ENCODE data around the gene TMEM88. TPM values are rescaled to one million over a fixed set of nuclear protein-coding genes. Genes with fewer than 3 reads are reported as not detected.
A peak's percentile ranks its signal among the peaks of the same experiment; 100 is the strongest.

Gene TMEM88
- total and polyA plus RNA-seq, 2 of the 13 experiments (the other 11 are each of a cell fraction or from before 2014, with no cell fraction given), result 0.31 to 0.66 TPM

DNA sequence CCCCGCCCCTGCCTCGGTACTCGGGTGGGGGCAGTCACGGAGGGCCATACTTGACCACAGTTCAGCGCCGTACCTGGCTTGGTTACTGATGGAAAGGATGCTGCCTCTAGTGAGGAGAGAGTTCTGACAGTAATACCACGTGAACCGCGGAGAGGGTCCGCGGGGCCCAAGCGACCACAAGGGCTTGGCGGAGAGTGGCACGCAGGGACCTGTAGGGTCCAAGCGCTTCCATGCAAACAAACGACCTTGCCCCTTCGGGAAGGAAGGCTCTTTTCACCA is 11.7 kb upstream of the TMEM88 start (continued):
- TF ChIP-seq, protein P1, sequence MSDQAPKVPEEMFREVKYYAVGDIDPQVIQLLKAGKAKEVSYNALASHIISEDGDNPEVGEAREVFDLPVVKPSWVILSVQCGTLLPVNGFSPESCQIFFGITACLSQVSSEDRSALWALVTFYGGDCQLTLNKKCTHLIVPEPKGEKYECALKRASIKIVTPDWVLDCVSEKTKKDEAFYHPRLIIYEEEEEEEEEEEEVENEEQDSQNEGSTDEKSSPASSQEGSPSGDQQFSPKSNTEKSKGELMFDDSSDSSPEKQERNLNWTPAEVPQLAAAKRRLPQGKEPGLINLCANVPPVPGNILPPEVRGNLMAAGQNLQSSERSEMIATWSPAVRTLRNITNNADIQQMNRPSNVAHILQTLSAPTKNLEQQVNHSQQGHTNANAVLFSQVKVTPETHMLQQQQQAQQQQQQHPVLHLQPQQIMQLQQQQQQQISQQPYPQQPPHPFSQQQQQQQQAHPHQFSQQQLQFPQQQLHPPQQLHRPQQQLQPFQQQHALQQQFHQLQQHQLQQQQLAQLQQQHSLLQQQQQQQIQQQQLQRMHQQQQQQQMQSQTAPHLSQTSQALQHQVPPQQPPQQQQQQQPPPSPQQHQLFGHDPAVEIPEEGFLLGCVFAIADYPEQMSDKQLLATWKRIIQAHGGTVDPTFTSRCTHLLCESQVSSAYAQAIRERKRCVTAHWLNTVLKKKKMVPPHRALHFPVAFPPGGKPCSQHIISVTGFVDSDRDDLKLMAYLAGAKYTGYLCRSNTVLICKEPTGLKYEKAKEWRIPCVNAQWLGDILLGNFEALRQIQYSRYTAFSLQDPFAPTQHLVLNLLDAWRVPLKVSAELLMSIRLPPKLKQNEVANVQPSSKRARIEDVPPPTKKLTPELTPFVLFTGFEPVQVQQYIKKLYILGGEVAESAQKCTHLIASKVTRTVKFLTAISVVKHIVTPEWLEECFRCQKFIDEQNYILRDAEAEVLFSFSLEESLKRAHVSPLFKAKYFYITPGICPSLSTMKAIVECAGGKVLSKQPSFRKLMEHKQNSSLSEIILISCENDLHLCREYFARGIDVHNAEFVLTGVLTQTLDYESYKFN (CRISPR knock-in tag; conservative IDR thresholded peaks at IDR 0.05), result no peak
- TF ChIP-seq ZNF282 (IDR thresholded peaks at IDR 0.05; ENCODE audit: partially characterized antibody), result no peak
- TF ChIP-seq SRSF1 (optimal IDR thresholded peaks at IDR 0.05; ENCODE audit: low read depth, low read length), result no peak
- TF ChIP-seq, protein P2, sequence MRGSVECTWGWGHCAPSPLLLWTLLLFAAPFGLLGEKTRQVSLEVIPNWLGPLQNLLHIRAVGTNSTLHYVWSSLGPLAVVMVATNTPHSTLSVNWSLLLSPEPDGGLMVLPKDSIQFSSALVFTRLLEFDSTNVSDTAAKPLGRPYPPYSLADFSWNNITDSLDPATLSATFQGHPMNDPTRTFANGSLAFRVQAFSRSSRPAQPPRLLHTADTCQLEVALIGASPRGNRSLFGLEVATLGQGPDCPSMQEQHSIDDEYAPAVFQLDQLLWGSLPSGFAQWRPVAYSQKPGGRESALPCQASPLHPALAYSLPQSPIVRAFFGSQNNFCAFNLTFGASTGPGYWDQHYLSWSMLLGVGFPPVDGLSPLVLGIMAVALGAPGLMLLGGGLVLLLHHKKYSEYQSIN (CRISPR knock-in tag; IDR thresholded peaks at IDR 0.05; ENCODE audit: borderline replicate concordance), result no peak
- TF ChIP-seq PRMT3 (CRISPR knock-in tag; IDR thresholded peaks at IDR 0.05; ENCODE audit: borderline replicate concordance, low read depth), result no peak
- no peak for TF ChIP-seq SALL2 (CRISPR knock-in tag; IDR thresholded peaks at IDR 0.05)
- TF ChIP-seq MAFF (IDR thresholded peaks at IDR 0.05; ENCODE audit: low read depth, low read length), result no peak
- 0 out of 2 replicates have a peak, but pooled peaks have one; percentile 64 for TF ChIP-seq ATAD3A (CRISPR knock-in tag; IDR thresholded peaks at IDR 0.05)
- no peak for TF ChIP-seq PAF1 (CRISPR knock-in tag; IDR thresholded peaks at IDR 0.05)
- no peak for TF ChIP-seq REL (CRISPR knock-in tag; conservative IDR thresholded peaks at IDR 0.05)
- TF ChIP-seq, protein P3, sequence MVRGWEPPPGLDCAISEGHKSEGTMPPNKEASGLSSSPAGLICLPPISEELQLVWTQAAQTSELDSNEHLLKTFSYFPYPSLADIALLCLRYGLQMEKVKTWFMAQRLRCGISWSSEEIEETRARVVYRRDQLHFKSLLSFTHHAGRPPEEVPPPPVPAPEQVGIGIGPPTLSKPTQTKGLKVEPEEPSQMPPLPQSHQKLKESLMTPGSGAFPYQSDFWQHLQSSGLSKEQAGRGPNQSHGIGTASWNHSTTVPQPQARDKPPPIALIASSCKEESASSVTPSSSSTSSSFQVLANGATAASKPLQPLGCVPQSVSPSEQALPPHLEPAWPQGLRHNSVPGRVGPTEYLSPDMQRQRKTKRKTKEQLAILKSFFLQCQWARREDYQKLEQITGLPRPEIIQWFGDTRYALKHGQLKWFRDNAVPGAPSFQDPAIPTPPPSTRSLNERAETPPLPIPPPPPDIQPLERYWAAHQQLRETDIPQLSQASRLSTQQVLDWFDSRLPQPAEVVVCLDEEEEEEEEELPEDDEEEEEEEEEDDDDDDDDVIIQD (CRISPR knock-in tag; IDR thresholded peaks at IDR 0.05; ENCODE audit: low read depth), result no peak
- no peak for TF ChIP-seq ZNF749 (CRISPR knock-in tag; IDR thresholded peaks at IDR 0.05; ENCODE audit: borderline replicate concordance)
- TF ChIP-seq ARNT (IDR thresholded peaks at IDR 0.05), result no peak
- no peak for TF ChIP-seq RBAK (CRISPR knock-in tag; IDR thresholded peaks at IDR 0.05)
- TF ChIP-seq ATF7 (IDR thresholded peaks at IDR 0.05), result no peak
- no peak for TF ChIP-seq ATF7 (CRISPR knock-in tag; IDR thresholded peaks at IDR 0.05)
- TF ChIP-seq ZNF335 (CRISPR knock-in tag; IDR thresholded peaks at IDR 0.05), result no peak
- TF ChIP-seq, protein P4, sequence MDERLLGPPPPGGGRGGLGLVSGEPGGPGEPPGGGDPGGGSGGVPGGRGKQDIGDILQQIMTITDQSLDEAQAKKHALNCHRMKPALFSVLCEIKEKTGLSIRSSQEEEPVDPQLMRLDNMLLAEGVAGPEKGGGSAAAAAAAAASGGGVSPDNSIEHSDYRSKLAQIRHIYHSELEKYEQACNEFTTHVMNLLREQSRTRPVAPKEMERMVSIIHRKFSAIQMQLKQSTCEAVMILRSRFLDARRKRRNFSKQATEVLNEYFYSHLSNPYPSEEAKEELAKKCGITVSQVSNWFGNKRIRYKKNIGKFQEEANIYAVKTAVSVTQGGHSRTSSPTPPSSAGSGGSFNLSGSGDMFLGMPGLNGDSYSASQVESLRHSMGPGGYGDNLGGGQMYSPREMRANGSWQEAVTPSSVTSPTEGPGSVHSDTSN (CRISPR knock-in tag; IDR thresholded peaks at IDR 0.05), result no peak
- TF ChIP-seq ZNF678 (CRISPR knock-in tag; IDR thresholded peaks at IDR 0.05), result peak; percentile 84; the same call in 1 of the 2 replicates
- TF ChIP-seq GABPA (IDR thresholded peaks at IDR 0.05; ENCODE audit: low read depth, low read length), result no peak
- no peak for TF ChIP-seq GABPA (CRISPR knock-in tag; IDR thresholded peaks at IDR 0.05; ENCODE audit: low read depth)
- no peak for TF ChIP-seq ZNF720 (CRISPR knock-in tag; IDR thresholded peaks at IDR 0.05)
- TF ChIP-seq POLR2AphosphoS5 (IDR thresholded peaks at IDR 0.05; ENCODE audit: low read depth, low read length), result no peak
- no peak for TF ChIP-seq ZNF713 (CRISPR knock-in tag; IDR thresholded peaks at IDR 0.05)
- TF ChIP-seq ZKSCAN5 (CRISPR knock-in tag; IDR thresholded peaks at IDR 0.05), result no peak
- TF ChIP-seq, protein P5, sequence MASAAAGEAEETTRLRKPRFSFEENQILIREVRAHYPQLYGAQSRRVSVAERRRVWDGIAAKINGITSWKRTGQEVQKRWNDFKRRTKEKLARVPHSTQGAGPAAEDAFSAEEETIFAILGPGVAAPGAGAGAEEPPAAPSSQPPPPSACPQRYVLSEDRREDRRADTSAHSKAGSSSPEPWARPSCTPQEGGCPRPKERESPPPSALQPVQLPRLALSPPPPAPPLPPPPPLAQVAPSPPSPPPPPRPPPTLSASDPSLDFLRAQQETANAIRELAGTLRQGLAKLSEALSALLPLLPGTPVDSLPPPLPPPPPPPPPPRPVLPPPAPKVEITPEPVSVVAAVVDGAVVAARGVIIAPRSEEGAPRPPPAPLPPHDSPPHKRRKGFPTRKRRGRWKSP (CRISPR knock-in tag; IDR thresholded peaks at IDR 0.05), result no peak

All from HepG2 (cell line).